Measurements from ENCODE around the gene CFAP161.

The CFAP161 gene

DNA sequence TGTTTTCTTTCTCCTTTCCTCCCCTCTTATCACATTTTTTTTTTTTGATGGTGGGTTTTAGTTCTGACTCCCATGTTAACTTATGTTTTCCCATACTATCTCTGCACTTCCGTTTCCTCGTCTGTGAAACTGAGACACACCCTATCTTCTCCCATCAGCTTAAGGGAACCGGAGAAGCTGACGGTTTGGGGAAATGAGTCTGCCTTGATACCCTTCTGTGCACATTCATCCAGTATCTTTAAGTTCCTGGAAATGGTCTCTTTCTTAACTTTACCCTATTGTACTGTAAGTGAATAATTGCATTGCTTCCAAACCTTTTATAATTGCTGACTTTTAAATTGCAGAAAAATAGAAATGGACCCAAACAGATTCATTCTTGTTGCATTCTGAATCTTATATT, 26.2 kb upstream of the CFAP161 start:
- DNase-seq = peak in 1 of 2 donors; percentile 74

DNA sequence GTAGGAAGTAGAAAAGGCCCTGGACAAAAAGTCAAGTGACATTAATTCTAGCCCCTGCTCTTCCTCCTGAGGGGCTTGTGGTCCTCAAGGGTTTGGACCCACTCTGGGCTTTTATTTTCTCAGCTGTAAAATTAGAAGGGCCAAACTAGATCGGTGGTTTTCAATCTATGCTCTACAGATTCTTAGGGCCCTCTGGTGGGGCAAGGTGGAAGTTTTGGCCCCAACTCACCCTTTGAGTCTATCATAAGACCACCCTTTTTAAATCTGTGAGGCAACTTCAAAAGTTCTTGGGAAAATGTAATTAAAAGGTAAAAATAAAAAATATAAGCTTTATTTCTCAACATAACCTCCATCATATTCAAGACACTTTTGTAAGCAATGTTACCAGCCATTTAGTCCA, 25.6 kb upstream of the CFAP161 start:
- peak in 1 of 2 donors; percentile 51 for DNase-seq

DNA sequence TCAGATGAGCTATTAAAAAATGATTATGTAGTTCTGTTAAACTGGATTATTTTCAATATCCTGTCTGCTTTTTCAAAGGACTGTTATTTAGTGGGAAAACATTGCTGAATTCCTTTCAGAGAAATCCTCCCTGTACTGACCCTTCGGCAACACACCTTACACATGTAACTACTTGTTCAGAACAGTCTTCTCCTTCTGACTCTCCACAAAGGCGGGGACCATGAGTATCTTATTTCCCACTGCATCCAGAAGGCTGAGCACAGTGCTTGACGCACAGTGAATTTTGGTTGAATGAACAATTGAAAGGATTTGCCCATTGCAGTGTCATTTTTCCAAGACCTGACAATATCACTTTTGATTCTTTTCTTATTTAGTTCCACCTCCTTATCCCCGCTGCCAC, 23.1 kb upstream of the CFAP161 start:
- no peak for DNase-seq

DNA sequence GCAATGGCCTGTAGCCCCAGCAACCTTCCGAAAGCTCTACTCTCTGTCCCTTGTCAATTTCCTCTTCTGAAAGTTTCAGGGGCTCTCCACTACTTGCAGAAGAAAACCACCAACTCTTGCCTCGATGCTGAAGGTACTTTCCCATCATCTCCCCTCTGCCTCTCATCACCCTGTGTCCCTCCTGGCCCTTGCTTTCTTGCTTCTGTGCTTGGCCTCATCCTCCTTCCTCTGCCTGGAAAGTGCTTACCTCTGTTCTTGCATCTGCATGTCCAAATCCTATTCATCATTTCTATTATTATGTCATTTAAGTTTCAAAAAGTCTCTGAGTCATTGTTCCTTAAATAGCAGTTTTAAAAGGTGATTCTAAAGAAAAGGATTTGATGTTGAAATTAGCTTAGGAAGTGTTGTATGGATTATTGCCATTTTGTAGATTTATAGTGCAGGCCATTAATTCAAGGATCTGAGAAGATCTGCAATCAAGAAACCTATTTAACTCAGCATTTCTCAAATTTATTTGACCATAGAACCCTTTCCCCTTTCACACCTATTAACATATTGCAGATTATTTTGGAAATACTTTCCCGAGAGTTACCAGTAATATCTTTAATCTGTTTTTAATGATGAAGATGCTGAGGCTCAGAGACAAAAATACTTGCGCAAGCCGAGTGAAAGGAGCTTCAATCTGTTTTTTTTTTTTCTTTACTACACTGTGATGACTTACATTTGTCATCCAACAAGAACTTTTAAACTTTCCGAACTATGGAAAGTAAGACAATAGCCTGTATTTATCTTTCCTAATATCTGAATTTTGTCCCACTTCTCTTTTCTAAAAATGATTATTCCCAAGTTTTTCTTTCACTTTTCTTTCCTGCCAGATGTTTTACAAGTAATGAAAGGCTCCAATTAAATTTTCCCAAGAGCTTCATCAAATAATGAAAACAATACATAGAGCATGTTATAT, 22.3 kb upstream of the CFAP161 start:
- peak; percentile 59 to 75 for DNase-seq

DNA sequence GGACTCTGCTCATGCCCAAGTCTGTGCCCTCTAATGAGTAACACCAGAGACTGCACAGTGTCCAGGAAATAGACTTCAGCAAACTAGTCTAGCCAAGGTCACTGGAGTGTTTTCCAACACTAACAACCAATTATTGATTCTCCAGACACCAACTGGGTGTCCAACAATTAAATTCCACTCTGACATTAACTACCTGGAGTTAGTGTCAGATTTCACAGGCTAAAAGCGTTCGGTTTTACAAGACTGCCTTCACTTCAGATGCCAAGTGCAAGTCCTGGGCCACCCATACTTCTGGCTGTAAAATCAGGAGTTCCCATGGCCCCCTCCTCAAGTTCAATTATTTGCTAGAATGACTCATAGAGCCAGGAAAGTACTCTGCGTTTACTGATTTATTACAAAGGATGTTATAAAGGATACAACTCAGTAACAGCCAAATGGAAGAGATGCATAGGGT, 20.8 kb upstream of the CFAP161 start:
- DNase-seq = no peak

DNA sequence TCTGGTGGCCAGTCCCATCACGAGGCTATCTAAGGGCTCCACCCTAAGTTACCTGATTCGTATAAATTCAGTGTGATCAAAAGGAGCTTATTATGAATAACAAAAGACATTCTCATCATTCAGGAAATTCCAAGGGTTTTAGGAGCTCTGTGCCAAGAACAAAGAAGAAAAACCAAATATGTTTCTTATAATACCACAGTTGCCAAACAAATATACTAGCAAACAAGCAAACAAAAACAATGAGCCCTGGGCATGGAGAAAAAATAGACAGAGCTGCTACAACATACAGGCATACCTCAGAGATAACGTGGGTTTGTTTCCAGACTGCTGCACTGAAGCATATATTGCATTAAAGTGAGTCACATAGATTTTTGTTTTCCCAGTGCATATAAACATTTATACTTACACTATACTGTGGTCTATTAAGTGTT, 20.2 kb upstream of the CFAP161 start:
- DNase-seq = no peak

DNA sequence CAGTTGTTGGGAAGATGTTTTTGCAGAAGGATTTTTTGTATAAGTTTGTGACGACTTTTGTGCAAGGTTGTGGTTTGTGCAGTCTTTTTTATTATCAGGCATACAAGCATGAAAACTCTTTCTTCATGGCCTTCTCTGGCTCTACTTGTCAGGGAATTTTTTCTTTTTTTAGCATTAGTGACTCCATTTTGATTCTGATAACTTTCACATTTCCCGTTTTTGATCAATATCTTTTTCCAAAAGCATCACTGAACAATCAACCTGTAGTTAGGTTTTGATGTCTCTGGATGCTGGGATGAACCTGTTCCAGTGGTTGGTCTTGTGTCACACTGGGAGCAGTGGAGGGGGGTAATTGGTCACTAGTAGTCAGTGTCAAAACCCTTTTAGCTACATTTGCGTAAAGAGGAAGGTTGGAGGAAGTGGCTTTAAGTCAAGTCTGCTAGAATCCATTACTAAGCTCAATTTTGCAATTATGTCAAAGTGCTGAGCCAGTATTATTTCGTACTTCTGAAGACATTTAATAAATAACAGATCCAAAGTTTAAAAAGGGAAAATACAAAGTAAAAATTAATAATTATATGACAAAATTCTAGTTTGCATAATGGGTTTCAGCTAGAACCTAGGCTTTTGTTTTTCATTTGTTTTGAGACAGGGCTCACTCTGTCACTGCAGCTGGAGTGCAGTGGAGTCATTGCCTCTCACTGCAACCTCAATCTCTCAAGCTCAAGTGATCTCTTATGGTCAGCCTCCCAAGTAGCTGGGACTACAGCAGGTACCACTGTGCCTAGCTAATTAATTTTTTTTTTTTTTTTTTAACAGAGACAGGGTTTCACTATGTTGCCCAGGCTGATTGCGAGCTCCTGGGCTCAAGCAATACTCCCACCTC, 18.8 kb upstream of the CFAP161 start:
- peak; percentile 72 to 78 for DNase-seq

DNA sequence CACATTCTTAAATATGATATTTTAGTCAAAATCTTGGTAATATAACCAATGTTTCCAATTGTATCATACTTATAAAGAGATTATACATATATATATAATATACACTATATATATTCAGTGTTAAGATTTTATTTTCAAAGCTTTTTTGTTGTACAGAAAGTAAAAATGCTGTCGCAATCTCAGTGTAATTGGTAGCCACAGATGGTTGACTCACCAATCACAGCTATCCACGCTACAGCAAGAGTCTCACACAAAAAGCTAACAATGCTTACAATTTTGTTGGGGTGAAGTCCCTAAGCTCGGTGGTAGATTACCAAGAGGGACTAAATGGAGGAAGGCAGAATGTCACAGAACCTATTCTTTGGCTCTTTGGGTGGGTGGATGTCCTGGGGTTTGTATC, 16.9 kb upstream of the CFAP161 start:
- peak in 1 of 2 donors; percentile 43 for DNase-seq

DNA sequence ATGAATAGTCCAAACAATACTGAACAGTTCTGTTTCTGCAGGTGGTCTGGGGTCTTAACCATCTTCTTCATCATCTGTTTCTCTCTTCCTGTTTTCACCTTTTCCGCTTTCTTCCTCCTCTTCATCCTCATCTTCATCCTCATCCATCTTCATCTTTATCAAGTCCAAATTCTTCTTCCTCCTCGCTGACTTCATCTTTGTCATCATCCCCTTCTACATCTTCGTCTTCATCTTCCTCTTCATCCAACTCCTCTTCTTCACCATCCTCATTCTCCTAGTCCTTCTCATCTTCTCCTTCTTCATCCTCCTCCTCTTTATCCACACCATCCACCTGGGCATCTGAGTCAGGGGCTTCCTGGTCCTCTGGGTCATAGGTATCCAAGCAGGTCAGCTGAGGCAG, 16.5 kb upstream of the CFAP161 start:
- no peak for DNase-seq

DNA sequence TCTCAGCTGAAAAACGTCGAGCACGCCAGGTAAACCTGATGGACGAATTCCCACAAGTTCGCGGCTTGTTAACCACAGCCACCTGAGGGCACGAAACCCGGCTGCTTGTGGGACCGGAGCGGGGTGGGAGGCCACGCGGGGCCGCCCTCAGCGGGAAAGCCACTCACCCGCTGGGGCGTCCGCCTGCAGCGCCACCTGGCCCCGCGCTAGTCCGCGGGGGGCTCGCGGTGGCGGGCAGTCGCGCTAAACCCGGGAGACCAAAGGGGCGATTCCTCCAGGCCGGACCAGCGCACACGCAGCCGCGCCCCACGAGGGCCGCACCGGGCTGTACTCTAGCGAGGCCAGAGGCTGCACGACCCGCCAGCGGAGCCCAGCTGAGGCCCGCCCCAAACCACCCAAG, 15.7 kb upstream of the CFAP161 start:
- no peak for DNase-seq

DNA sequence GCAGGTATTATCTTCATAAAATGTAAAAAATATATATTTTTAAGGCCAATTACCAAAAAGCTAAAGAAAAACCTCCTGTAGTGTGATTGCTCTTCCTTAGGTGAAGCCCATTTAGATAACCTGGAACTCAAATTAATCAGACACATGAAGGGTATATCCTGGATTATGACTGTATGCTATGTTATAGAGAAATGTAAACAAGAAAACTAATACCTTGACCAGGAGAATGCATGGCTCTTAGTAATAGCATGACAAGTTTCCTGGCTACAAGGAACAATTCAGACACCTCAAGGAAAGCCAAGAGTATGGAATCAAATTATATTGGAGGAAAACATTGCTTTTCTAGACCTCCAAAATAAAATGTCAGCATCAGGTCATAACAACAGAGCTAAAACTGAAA, 14.0 kb upstream of the CFAP161 start:
- DNase-seq = no peak

DNA sequence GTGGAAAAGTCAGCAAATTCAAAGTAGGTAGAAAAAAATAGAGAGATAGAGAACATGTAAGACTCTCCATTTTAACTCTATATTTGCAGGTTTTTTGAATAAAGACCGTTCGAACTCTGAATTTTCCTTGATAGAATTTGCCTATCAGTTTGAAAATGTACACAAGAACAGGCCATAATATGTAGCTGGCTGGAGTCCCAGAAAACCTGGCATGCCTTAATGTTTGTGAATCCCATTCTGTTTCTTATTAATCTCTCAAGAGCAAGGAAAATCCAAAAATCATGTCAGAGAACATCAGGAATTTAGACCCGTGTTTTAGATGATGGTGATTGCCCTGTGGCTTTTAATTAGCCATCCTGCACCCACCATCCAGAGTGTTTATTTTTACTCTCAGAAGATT, 7.2 kb upstream of the CFAP161 start:
- no peak for DNase-seq

DNA sequence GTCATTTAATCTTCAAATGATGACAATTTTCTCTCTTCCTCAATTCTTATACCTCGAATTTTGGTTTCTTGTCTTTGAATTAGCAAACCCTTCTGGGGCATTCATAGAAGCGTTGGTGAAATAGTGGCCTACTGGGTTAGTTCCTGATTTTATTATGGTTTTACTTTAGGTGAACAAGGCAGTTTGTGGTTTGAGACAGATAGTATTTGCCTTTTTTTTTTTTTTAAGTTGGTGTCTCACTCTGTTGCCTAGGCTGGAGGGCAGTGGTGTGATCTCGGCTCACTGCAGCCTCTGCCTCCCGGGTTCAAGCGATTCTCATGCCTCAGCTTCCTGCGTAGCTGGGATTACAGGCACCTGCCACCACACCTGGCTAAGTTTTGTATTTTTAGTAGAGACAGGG, 7.4 kb downstream of the CFAP161 start:
- peak; percentile 42 to 52 for DNase-seq

DNA sequence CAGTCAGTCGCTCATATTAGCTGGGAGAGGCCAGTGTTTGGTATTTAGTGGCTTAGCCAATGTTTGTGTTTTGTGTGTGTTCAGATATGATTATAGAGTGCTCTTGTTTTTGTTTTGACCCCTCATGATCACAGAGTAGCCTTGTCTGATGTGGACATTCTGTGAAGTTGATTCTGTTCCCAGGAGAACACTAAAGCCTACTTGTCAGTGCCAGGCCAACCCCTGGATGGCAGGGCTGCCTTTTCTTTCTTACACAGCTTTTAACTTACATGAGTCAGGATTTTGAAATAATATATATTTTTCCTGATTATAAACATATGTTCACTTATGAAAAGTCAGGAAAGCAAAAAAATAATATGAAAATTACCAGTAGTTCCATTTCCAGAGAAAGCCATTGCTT, 11.9 kb downstream of the CFAP161 start:
- DNase-seq = no peak

DNA sequence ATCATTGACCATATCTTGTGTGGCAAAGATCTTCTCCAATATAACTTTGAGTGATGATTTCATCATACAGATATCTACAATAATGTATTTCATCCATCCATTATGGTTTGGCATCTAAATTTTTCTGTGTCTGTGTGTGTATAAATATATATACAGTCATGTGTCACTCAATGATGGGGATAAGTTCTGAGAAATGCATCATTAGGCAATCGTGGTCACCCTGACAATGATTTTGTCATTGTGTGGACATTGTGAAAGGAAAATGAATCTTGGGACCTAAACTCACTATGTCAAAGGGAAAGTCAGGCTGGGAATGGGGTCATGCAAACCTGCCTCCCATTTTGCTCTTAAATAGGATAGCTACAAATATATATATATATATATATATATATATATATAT, 12.4 kb downstream of the CFAP161 start:
- DNase-seq = peak; percentile 80 to 91

DNA sequence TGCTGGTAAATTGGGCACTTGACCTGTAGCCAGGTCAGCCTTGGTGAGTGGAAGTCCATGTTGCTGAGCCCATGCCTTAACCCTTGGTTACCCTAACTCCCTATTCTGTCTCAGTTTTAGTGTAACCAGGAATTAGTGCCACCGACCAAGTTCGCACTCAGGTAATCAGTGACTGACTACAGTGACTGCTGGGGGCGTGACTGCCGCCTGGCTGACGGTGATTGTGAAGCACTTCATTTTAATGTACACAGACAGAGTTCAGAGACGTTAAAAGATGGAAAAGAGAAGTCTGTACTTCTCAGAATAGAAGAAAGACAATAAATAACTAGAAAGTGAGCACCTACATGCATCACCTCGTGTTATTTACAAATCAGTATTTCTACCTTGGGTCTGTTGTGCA, 17.3 kb downstream of the CFAP161 start:
- DNase-seq = no peak

DNA sequence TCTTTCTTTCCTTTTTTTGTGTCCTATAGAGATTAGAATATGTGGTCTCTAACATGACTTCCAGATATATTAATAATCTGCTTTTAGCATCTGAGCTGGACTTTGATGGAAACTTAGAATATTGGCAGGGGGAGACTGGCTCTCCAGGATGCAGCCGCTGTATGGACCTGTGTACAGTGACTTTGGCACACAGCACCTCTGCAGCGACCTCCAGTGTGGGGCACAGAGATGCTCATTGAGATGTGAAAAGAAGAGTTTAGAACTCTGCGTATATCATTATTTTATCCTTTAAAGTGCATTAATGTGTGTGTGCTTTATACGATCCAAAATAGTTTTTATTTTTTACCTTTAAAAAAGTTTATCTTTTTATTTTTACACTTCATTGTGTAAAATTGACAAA, 18.3 kb downstream of the CFAP161 start:
- DNase-seq = no peak

DNA sequence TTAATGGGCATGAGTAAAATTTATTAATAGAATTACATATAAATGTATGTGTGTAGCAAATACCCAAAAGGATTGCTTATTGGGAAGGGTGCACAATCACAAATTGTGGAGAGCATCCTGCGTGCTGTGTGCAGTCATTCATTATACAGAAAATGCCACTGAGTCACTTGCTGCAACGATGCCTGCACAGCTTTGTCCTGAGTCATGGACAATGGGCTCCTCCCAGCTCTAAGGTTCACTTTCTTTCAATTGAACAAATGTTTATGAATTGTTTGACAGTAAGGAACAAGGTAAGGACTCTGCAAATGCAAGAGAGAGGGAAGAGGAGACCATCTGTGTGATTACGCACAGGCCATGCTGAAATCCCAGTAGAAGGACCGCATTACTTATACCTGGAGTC, 18.7 kb downstream of the CFAP161 start:
- DNase-seq = no peak

DNA sequence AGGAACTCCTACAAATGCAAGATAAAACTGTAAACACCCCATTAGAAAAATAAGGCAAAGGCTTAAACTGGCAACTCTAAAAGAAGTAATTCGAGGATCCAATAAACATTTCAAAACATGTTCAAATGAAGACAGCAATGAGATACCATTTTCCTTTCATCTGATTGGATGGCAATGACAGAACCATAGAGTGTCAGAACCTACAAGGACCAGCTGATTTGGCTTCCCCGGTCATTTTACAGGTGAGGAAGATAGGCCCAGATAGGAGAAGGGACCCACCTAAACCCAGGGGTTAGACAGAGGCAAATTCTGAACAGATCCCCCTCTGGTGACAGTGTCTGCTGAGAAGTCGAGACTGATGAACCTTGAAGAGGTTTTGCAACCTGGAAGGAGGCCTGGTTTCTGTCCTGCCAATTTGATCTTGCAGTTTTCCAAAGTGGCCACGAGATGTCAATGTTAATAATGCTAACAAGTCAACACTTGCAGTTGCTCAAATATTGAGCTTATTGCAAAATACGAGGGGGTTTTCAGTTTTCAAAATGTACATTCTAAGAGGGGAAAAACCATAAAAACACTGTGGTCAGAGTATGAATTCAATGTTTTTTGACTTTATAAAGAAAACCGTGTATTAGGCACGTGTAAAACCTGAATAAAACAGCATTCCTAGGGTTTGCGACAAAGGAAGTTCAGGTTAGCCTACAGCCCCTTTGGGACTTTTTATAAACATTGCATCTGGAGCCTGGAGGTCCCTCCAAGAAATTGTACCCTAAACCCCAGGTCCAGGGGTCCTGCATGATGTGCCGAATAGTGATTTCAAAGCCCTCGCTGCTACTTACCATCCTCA, 21.5 kb downstream of the CFAP161 start:
- peak; percentile 86 to 94 for DNase-seq

DNA sequence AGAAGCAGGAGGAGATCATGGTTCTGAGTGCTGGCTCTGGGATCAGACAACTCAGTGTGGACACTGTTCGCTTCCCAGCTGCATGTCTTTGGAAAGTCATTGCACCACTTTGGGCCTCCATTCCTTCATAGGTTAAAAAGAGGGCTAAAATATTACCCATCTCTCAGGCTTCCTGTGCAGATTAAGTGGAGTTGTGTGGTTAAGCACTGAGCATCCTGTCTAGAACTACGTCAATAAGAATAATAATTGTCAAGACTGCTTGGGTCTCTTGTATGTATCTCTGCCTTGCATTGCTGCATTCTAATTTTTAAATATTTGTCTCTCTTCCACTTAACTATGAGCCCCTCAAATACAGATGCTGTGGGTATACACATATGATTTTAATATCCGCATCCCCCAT, 22.3 kb downstream of the CFAP161 start:
- DNase-seq = no peak

DNA sequence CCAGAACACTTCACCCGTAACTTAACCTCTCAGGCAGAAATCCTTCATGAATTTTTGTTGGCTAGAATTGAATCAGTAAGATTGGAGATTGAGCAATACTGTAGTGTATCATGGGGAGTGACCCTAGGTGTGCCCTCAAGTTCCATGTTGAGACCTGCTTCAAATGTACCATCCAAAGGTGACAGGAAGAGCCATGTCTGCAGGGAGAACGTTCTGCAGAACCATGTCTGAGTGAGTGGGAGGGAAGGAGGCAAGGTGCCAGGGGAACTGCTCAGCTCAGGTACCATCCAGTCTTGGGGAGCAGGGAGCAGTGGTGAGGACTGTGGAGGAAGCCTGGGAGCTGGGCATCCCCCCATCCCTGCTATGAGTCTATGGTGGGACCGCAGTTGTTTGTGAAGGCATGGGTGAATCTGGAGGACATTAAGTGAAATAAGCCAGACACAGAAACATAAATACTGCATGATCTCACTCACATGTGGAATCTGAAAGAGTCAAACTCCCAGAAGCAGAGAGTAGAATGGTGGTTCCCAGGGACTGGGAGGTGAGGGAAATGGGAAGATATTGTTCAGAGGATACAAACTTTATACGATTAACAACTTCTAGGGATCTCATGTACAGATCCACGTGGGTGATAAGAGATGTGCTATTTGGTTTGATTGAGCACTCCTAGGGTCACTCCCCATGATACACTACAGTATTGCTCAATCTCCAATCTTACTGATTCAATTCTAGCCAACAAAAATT, 23.3 kb downstream of the CFAP161 start:
- DNase-seq = no peak

DNA sequence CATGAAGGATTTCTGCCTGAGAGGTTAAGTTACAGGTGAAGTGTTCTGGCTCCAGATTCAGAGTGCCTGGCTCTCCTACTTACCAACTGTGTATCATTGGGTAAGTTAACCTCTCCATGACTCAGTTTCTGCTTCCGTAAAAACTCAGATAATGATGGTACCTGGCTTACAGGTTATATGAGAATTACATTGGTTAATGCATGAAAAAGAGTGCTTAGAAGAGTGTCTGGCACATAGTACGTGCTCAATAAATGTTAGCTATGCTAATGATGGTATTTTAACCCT, 23.8 kb downstream of the CFAP161 start:
- DNase-seq = no peak
